HepG2 (cell line): ENCODE measurements around the gene LCN2. TPM values are rescaled to one million over a fixed set of nuclear protein-coding genes. Genes with fewer than 3 reads are reported as not detected.

Source experiments
- CREB1 ChIP-seq, 2 experiments: fragments of 450-650 bp in 1 of 2; IDR thresholded peaks; 2 replicates each; pipeline ENCODE4 v1.6.1; 2016 to 2017; ENCODE audit warnings: control low read depth in 1 of 2, mild to moderate bottlenecking in 1 of 2, missing compliant biosample characterization in 1 of 2, missing genetic modification characterization in 1 of 2
- FOXO1 ChIP-seq: sonication (generic); formaldehyde crosslinking; IDR thresholded peaks from 2 replicates; pipeline ENCODE4 v1.4.0; 2020; ENCODE audit warnings: missing genetic modification reagents
- MTA3 ChIP-seq: sonication (generic); formaldehyde crosslinking; IDR thresholded peaks from 2 replicates; pipeline ENCODE4 v1.4.0; 2020; ENCODE audit warnings: missing genetic modification reagents
- SMARCC2 ChIP-seq: fragments of 450-650 bp; IDR thresholded peaks from 2 replicates; pipeline ENCODE4 v1.6.1; 2017; ENCODE audit warnings: antibody characterized with exemption, mild to moderate bottlenecking
- ZBTB42 ChIP-seq: sonication (generic); formaldehyde crosslinking; IDR thresholded peaks from 2 replicates; pipeline ENCODE4 v1.5.0; 2020; ENCODE audit warnings: mild to moderate bottlenecking, missing genetic modification reagents
- ZNF34 ChIP-seq: sonication (generic); formaldehyde crosslinking; IDR thresholded peaks from 2 replicates; pipeline ENCODE4 v1.4.0; 2020; ENCODE audit warnings: mild to moderate bottlenecking, missing genetic modification reagents, borderline replicate concordance
- ZNF549 ChIP-seq: sonication (generic); formaldehyde crosslinking; IDR thresholded peaks from 2 replicates; pipeline ENCODE4 v1.5.0; 2020; ENCODE audit warnings: missing genetic modification reagents
- ZNF766 ChIP-seq: sonication (generic); formaldehyde crosslinking; IDR thresholded peaks from 2 replicates; pipeline ENCODE4 v1.5.0; 2020; ENCODE audit warnings: missing genetic modification reagents, borderline replicate concordance
- ZNF773 ChIP-seq: sonication (generic); formaldehyde crosslinking; IDR thresholded peaks from 2 replicates; pipeline ENCODE4 v1.4.0; 2020; ENCODE audit warnings: missing genetic modification reagents, borderline replicate concordance
- polyA plus RNA-seq, 8 experiments: library from polyadenylated mRNA; depleted of rRNA in 3 of 8; stranded (reverse) in 7 of 8; unstranded in 1 of 8; fragments of >200 nt; fragmentation: Illumina TruSeq in 4 of 8; extraction: Trizol in 4 of 8; gene quantifications; 2 replicates each; pipeline versions ENCODE4 v1.2.1 to v1.2.3, GENCODE V29; 2011 to 2016; ENCODE audit warnings: low read depth in 4 of 8, missing spikeins in 1 of 8, mixed read lengths in 1 of 8; ENCODE audit not compliant: insufficient read depth in 1 of 8
- total RNA-seq, 5 experiments: library from RNA; depleted of rRNA; stranded (reverse); fragments of >200 nt; fragmentation: Illumina TruSeq; extraction: Trizol; gene quantifications; 2 replicates each; pipeline ENCODE4 v1.2.3, GENCODE V29; 2016; ENCODE audit warnings: low read depth in 1 of 5
- TF ChIP-seq, protein P1 (sequence below): sonication (generic); formaldehyde crosslinking; IDR thresholded peaks from 2 replicates; pipeline ENCODE4 v1.8.1; 2023; ENCODE audit warnings: mild to moderate bottlenecking, missing genetic modification reagents, borderline replicate concordance
- TF ChIP-seq, protein P2 (sequence below): sonication (generic); formaldehyde crosslinking; IDR thresholded peaks from 2 replicates; pipeline ENCODE4 v1.4.0; 2020; ENCODE audit warnings: missing genetic modification reagents, mild to moderate bottlenecking, borderline replicate concordance
- TF ChIP-seq, protein P3 (sequence below): conservative IDR thresholded peaks from 2 replicates; pipeline ENCODE4 v1.6.1; 2018; ENCODE audit warnings: missing genetic modification reagents
- TF ChIP-seq, protein P4 (sequence below): sonication (generic); formaldehyde crosslinking; IDR thresholded peaks from 2 replicates; pipeline ENCODE4 v1.5.0; 2020; ENCODE audit warnings: missing genetic modification reagents
- TF ChIP-seq, protein P5 (sequence below): sonication (generic); formaldehyde crosslinking; IDR thresholded peaks from 2 replicates; pipeline ENCODE4 v1.4.0; 2020; ENCODE audit warnings: missing genetic modification reagents

The LCN2 gene
- total and polyA plus RNA-seq, 2 of the 13 experiments (the other 11 are each of a cell fraction or from before 2014, with no cell fraction given) = 0.38 to 1.4 TPM

DNA sequence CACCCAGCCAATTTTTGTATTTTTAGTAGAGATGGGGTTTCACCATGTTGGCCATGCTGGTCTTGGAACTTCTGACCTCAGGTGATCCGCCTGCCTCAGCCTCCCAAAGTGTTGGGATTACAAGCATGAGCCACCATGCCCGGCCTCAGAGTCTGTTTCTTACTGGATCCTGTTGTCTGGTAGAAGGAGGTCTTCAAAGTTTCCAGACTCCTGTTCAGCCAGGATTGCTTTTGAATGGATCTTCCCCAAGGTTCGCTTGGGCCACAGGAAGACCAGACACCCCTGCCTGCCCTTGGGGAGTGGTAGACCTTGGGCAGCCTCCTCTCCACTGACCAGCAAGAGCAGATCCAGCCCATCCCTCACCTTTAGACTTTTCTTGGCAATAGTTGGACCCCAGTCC is 7.6 kb upstream of the LCN2 start (continued):
- TF ChIP-seq ZNF766 (CRISPR knock-in tag) (no peak), CREB1 (IDR thresholded peaks at IDR 0.05) (no peak), CREB1 (CRISPR knock-in tag; IDR thresholded peaks at IDR 0.05) (no peak), ZNF549 (no peak), ZBTB42 (CRISPR knock-in tag) (no peak), ZNF34 (CRISPR knock-in tag) (no peak), SMARCC2 (no peak), FOXO1 (CRISPR knock-in tag) (no peak), ZNF773 (CRISPR knock-in tag) (no peak), MTA3 (CRISPR knock-in tag) (no peak)
- TF ChIP-seq, protein P1, sequence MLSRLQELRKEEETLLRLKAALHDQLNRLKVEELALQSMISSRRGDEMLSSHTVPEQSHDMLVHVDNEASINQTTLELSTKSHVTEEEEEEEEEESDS (CRISPR knock-in tag) = no peak
- TF ChIP-seq, protein P2, sequence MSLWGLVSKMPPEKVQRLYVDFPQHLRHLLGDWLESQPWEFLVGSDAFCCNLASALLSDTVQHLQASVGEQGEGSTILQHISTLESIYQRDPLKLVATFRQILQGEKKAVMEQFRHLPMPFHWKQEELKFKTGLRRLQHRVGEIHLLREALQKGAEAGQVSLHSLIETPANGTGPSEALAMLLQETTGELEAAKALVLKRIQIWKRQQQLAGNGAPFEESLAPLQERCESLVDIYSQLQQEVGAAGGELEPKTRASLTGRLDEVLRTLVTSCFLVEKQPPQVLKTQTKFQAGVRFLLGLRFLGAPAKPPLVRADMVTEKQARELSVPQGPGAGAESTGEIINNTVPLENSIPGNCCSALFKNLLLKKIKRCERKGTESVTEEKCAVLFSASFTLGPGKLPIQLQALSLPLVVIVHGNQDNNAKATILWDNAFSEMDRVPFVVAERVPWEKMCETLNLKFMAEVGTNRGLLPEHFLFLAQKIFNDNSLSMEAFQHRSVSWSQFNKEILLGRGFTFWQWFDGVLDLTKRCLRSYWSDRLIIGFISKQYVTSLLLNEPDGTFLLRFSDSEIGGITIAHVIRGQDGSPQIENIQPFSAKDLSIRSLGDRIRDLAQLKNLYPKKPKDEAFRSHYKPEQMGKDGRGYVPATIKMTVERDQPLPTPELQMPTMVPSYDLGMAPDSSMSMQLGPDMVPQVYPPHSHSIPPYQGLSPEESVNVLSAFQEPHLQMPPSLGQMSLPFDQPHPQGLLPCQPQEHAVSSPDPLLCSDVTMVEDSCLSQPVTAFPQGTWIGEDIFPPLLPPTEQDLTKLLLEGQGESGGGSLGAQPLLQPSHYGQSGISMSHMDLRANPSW (CRISPR knock-in tag) = no peak
- TF ChIP-seq, protein P3, sequence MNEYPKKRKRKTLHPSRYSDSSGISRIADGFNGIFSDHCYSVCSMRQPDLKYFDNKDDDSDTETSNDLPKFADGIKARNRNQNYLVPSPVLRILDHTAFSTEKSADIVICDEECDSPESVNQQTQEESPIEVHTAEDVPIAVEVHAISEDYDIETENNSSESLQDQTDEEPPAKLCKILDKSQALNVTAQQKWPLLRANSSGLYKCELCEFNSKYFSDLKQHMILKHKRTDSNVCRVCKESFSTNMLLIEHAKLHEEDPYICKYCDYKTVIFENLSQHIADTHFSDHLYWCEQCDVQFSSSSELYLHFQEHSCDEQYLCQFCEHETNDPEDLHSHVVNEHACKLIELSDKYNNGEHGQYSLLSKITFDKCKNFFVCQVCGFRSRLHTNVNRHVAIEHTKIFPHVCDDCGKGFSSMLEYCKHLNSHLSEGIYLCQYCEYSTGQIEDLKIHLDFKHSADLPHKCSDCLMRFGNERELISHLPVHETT (CRISPR knock-in tag) = no peak
- TF ChIP-seq, protein P4, sequence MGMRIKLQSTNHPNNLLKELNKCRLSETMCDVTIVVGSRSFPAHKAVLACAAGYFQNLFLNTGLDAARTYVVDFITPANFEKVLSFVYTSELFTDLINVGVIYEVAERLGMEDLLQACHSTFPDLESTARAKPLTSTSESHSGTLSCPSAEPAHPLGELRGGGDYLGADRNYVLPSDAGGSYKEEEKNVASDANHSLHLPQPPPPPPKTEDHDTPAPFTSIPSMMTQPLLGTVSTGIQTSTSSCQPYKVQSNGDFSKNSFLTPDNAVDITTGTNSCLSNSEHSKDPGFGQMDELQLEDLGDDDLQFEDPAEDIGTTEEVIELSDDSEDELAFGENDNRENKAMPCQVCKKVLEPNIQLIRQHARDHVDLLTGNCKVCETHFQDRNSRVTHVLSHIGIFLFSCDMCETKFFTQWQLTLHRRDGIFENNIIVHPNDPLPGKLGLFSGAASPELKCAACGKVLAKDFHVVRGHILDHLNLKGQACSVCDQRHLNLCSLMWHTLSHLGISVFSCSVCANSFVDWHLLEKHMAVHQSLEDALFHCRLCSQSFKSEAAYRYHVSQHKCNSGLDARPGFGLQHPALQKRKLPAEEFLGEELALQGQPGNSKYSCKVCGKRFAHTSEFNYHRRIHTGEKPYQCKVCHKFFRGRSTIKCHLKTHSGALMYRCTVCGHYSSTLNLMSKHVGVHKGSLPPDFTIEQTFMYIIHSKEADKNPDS = no peak
- TF ChIP-seq, protein P5, sequence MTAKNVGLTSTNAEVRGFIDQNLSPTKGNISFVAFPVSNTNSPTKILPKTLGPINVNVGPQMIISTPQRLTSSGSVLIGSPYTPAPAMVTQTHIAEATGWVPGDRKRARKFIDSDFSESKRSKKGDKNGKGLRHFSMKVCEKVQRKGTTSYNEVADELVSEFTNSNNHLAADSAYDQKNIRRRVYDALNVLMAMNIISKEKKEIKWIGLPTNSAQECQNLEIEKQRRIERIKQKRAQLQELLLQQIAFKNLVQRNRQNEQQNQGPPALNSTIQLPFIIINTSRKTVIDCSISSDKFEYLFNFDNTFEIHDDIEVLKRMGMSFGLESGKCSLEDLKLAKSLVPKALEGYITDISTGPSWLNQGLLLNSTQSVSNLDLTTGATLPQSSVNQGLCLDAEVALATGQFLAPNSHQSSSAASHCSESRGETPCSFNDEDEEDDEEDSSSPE (CRISPR knock-in tag) = no peak
